ENCODE results near the gene FGFRL1. TPM values are rescaled to one million over a fixed set of nuclear protein-coding genes. Genes with fewer than 3 reads are reported as not detected.

FGFRL1 gene
- total RNA-seq, 2 donors from 2014 or later = 16.0 to 34.7 TPM

DNA sequence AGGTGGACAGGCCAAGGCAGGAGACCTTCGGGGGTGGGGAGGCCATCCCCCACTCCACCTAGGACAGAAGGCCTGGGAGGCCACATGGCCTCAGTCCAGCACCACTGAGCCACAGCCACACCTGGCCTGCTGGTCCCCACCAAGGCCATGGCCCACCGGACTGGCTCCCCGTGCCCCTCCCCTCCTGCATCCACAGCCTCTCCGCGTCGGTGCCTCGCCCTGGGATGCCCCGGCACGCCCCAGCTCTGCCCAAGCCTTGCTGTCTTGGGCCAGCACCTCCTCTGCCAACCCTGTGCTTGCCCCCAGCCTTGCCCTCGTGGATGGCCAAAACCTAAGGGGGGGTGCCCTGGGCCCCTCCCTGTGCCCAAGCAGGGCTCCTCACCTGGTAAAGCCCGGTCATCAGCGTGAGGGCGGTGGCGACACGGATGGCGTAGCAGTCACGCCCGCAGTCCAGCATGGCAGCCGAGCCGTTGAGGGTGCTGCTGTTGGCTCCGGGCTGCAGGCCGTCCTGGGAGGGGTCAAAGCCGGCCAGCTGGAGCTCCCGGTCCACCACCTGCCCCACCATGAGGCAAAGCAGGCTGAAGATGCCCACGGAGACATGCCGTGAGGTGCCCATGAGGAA is 20.6 kb upstream of the FGFRL1 start:
- TF ChIP-seq, protein P1, sequence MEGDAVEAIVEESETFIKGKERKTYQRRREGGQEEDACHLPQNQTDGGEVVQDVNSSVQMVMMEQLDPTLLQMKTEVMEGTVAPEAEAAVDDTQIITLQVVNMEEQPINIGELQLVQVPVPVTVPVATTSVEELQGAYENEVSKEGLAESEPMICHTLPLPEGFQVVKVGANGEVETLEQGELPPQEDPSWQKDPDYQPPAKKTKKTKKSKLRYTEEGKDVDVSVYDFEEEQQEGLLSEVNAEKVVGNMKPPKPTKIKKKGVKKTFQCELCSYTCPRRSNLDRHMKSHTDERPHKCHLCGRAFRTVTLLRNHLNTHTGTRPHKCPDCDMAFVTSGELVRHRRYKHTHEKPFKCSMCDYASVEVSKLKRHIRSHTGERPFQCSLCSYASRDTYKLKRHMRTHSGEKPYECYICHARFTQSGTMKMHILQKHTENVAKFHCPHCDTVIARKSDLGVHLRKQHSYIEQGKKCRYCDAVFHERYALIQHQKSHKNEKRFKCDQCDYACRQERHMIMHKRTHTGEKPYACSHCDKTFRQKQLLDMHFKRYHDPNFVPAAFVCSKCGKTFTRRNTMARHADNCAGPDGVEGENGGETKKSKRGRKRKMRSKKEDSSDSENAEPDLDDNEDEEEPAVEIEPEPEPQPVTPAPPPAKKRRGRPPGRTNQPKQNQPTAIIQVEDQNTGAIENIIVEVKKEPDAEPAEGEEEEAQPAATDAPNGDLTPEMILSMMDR (IDR thresholded peaks at IDR 0.05) = no peak
- intact Hi-C loops (cut with DNase I) = no loop called here
- H3K9ac ChIP-seq (ENCODE audit: low read depth in 2 of 2, low read length in 2 of 2) = no peak overlapping the region
- H3K27me3 ChIP-seq = no peaks in the 10 kb centered on the region
- no peaks in the 10 kb centered on the region for H3K36me3 ChIP-seq
- no peak overlapping the region for H3K27ac ChIP-seq
- no peak overlapping the region for H3K4me3 ChIP-seq
- H3K4me1 ChIP-seq = peaks cover 8% of the 10 kb centered on the region
- H3K9me3 ChIP-seq = no peaks in the 10 kb centered on the region
- no peak for DNase-seq

DNA sequence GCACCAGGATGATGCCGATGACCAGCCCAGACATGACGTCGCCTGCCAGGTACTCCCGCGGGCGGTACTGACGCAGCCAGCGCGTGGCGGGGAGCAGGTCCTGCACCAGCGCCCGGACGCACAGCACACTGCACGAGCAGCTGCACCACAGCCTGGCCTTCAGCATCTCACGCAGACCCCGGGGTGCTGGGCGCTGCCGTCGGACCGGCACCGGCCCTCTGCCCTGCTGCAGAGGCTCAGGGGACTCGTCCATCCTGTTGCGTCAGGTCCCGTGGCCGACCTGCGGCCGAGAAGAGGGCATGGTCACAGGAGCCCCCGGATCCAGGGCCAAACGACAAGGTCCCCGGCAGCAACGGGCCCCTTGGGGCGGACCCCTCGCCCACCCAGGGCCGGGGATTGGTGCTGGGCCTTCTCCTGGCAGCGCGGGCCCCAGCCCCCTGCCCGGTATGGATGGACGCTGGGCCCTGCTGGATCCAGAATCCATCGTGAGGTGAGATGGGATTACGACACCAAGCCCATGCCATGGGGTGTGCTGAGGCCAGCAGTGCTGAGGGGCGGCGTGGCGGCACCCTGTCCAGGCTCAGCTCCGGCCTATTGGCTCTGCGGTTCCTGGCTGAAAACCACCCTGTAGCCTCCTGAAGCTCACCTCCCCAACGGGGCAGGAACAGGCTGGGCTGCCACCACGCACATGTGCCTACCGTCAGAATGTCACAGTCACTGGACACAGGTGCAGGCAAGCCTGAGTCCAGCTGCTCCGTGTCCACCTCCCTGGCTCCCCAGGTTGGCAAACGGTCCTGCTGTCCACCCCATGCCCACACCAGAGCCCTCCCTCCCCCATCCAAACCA is 19.8 kb upstream of the FGFRL1 start:
- H3K9ac ChIP-seq (ENCODE audit: low read depth in 2 of 2, low read length in 2 of 2) = peak overlapping the region; percentile 66 to 78
- peaks cover 11% of the 10 kb centered on the region for H3K4me1 ChIP-seq
- no peak overlapping the region for H3K4me3 ChIP-seq
- peak overlapping the region; percentile 91 for H3K27ac ChIP-seq
- TF ChIP-seq, protein P1 (IDR thresholded peaks at IDR 0.05) = no peak
- DNase-seq = no peak
- H3K27me3 ChIP-seq = peaks cover 2% of the 10 kb centered on the region
- no peaks in the 10 kb centered on the region for H3K9me3 ChIP-seq
- H3K36me3 ChIP-seq = no peaks in the 10 kb centered on the region
- intact Hi-C loops (cut with DNase I) = no loop called here

DNA sequence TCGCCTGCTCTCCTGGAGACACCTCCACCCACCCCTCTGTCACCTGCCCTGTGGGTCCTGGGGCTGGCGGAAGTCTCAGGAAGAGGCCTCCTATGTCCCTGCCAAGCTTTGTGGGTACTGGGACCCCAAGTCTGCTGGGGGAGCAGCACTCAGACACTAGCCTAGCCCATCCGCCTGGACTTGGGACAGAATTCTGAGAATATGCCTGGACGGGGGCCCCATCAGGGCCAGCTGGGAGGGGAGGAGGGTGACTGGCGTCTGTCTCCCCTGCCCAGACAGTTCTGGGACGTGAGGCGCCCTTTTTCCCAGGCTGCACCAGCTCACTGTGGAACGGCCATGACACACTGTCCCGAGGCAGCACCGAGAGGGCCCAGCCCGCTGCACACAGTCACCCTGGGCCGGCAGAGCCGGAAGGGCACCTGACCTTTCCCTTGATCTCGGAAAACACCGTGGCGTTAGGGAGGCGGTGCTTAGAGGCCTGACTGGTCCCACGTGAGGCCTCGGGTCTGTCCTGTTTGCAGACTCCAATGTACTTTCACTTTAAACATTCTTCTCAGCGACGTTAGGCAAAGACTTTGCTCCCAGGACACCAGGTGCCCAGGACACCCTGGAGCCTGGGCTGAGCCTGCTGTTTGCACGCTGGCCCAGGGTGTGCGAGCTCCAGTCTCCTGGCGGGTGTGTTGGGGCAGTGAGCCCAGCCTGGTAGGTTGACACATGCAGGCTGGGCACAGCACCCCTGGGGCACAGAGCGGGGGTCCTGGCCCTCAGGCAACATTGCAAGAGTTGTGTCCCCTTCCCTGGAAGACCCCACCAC is 18.9 kb upstream of the FGFRL1 start:
- H3K9ac ChIP-seq (ENCODE audit: low read depth in 2 of 2, low read length in 2 of 2) = peak overlapping the region; percentile 66 to 78
- peaks cover 10% of the 10 kb centered on the region for H3K27me3 ChIP-seq
- TF ChIP-seq, protein P1 (IDR thresholded peaks at IDR 0.05) = no peak
- peaks cover 9% of the 10 kb centered on the region for H3K4me1 ChIP-seq
- no peaks in the 10 kb centered on the region for H3K9me3 ChIP-seq
- DNase-seq = peak; percentile 93
- peak overlapping the region; percentile 4 for H3K4me3 ChIP-seq
- H3K27ac ChIP-seq = peak overlapping the region; percentile 91
- intact Hi-C loops (cut with DNase I) = no loop called here
- no peaks in the 10 kb centered on the region for H3K36me3 ChIP-seq

DNA sequence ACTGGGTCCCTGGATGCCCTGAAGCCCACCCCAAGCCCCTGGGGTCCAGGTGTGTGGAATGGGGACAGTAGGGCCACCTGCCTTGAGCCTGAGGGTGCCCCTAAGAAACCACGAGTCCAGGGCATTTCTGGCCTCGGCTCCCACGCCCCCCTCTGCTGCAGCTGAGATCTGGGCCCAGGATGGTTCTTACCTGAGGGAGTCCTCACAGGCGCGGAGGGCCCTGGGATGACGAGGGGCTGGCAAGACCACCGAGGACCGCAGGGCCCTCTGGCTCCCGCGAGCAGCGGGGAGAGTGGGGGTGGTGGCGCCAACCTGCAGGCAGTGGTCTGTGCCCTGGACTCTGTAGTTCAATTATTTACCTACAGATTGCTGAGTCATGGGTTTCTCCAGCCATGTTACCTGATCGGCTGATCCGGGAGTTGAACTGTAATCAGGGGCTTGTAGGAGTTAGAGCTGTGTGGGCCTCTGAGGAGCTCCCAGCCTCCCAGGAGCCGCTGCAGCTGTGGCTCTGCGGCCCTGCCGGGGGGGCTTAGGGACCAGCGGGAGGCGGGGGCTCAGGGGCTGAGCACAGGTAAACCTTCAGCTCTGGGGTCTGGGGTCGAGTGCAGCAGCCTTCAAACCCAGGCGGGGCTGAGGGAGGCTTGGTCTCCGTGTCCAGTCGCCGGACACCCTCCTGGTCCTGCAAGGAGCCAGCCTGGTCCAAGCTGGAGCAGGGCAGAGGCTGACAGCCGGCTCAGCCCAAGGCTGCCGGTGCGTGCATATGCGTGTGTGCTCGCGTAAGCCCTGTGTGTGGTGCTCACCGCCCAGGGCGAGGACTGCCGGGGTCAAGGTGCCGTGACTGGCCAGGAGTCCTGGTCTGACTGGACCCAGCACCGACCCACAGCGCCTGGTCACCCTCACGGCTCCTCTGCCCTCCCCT is 18.1 kb upstream of the FGFRL1 start, which contains the start of gene SLC26A1:
Gene SLC26A1 (minus strand): TSS at position 294 of the 919 bp plus-strand sequence. CDS start 1,701 bp downstream, outside the sequence.
- Histone ChIP-seq H3K4me3 (peak within 1 kb of the TSS; percentile 4), H3K9me3 (no peaks in the 10 kb centered on the region), H3K36me3 (no peaks in the 10 kb centered on the region), H3K27me3 (peaks cover 19% of the 10 kb centered on the region), H3K4me1 (peaks cover 8% of the 10 kb centered on the region), H3K27ac (peak within 1 kb of the TSS; percentile 91), H3K9ac (ENCODE audit: low read depth in 2 of 2, low read length in 2 of 2) (peak within 1 kb of the TSS; percentile 66 to 78)
- peak; percentile 68 for DNase-seq
- TF ChIP-seq, protein P1 (IDR thresholded peaks at IDR 0.05) = no peak
- intact Hi-C loops (cut with DNase I) = no loop called here

All from colonic mucosa (tissue), 4 donors.